ENCODE results near the gene BRD7. TPM values are rescaled to one million over a fixed set of nuclear protein-coding genes. Genes with fewer than 3 reads are reported as not detected.

BRD7 gene
- polyA plus RNA-seq, 4 donors = 109 to 149 (median 135) TPM

DNA sequence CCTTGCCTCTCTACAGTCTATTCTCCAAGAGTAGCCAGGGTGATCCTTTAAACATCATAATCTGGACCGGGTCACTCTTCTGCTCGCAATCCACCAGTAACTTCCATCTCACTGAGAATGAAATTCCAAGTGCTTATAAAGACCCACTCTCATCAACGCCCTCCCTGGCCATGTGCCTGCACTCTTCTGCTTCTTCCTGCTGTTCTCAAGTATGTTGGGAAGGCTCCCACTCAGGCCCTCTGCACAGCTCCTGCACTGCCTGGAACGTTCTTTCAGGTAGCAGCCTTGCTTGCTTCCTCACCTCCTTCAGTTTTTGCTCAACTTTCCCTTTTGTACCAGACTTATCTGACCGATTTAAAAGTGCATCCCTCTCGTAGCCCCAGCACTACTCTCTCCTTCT is 44.4 kb downstream of the BRD7 start:
- DNase-seq (ENCODE audit: low read depth in 4 of 4, low spot score in 3 of 4) = no peak

DNA sequence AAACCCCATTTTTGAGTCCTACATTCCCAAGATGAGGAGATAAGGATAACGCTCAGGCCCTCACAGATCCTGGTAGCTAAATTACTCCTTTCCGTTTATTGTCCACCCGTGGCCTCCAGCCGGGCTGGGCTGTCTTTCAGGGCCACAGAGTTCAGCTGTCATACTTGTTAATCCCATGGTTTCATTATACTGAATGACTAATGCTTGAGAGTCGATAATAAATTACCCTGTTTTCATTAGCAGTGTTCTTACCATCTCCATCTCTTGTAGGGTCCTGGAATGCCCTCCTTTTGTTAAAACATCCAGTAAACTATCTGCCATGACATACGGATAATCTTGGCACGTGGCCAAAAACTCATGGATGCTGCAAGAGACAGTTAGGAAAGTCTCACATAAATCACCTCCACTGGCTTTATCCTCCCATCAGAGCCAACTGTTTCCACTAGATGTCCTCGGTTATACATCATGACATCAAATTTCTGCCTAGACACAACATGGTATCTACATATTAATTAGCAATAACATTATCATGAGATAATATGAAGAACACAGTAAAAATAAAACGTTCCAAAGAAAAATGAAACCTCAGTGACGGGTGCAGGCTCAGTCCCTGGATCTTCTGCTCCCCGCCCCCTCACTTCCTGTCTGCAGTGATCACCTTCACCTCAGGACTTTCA is 45.3 kb downstream of the BRD7 start:
- DNase-seq (ENCODE audit: low read depth in 4 of 4, low spot score in 3 of 4) = no peak

DNA sequence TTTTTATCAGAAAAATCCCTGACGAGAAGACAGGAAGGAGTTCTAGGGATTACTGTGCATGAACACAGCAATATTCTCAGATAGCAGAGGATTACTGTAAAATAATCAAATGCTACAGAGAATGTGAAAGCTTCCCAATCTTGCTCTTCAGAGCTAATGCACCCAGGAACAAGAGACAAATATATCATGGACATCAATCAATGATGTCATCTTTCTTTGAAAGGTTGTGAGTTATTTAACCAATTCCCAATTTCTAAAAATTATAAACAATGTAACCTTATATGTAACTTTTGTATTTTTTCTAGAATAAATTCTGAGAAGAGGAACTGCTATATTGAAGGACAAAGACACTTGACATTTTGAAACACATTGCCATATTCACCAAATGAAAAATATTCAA is 46.5 kb downstream of the BRD7 start:
- no peak for DNase-seq (ENCODE audit: low read depth in 4 of 4, low spot score in 3 of 4)

DNA sequence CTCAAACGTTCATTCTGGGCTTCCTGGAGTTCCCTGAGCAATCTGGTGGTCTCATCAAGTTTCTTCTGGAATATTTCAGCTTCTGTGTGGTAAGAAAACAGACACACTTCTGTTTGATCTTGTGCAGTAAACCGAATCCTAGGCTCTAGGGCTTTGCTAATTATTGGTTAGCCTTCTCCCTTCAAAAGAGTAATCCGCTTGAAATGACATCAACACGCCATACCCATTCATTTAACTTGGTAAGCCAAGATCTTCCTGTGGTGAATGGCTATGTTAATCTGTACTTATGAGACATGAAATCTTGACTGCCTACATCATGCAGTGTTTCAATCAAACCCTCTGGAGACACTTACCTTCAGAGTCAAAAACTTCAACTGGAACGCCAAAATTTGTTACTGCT is 48.5 kb downstream of the BRD7 start:
- DNase-seq (ENCODE audit: low read depth in 4 of 4, low spot score in 3 of 4) = no peak

DNA sequence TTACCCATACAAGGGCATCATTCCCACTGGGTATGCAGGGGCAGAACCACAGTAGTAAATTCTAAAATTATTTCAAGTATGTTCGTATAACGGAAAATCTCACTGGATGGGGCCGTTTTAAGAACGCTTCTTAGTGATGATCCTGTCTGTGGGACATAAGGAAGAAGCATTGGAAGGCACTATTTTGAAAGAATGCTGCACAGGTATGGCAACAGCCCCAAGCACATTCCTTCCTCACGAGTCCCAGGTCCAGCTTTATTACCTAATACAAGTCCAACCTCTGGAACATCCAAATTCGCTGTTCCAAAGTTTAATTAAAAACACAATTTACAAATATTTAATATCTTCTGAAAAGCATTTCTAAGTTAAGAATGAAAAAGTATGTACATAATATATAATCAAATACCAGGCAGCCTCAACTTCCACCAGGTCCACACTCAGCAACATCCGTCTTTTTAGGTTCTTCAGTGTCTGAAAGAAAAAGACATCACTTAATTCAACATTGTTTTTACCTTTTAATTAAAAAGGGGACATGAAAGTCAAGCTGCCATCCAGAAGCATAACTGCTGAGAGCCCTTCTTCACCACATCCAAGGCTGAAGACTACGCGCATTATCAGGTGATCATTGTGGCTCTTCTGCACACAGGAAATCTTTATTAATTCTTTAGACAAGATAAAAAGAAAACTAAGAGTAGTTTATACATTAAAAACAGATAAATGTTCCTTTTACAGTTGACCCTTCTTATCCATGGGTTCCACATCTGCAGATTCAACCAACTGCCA is 49.8 kb downstream of the BRD7 start:
- no peak for DNase-seq (ENCODE audit: low read depth in 4 of 4, low spot score in 3 of 4)

DNA sequence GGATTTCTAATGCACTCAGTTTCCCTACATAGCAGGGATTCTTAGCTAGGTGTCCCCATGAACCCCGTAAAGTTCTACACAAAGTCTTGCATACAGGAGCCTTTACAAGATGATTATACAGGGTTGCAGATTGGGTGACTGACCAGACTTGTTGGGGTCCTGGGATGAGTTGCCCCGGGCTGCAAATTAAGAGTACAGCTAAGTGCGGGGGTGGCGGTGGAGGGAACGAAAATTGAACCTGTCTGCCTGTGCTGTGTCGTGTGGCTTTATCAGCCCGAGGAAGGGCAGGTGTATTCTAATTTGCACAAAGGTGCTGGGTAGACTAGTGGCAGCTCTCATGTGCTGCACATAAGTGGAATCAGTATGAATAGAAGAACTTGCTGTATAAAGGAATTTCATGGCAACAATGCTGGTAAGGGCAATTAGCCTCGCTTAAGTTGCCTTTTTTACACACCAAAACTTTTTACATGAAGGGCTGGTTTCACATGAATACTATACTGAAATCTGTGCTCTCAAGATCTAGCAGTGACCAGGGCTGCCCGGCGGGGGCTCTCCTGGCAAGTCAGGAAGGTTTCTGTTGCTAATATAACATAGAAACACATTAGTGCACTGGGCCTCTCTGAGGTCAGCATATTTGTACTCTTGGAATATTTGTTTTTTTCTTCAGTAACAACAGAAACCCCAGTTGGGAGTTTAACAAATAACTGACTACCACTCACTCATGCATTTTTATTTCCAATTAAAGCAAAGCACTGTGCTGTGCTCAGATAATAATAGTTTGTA is 51.7 kb downstream of the BRD7 start:
- no peak for DNase-seq (ENCODE audit: low read depth in 4 of 4, low spot score in 3 of 4)

DNA sequence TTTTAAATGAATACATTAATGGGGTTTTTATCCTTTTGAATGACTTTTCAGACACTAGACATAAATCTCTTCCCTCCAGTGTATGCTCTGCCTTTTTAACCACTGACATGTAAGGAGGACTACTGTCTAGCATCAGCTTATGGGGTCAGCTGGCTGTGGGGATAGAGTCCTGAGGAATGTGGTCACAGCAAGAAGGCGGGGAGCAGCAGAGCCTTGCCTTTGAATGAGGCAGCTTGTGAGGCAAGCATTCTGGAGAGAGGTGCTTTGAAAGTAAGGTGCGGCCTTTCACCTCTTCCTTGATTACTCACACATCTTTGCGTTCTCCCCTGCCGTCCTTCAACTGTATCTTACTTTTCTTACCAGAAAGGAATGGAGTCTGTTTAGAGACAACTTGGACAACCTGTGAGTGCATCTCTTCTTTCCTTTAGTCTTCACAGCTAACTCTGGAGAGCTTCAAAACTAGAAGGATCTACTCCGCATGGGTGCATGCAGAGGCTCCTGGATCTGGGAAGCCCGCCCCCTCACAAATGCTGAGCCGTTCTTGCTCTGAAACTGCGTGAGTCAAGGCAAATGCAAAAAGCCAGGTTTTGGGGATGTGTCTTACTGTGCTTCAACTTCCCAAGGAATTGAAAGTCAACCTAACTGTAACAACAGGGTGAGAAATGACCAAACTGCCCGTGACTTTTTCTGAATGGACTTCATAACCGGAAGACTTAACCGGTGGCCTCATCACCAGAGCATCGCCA is 52.5 kb downstream of the BRD7 start:
- no peak for DNase-seq (ENCODE audit: low read depth in 4 of 4, low spot score in 3 of 4)

DNA sequence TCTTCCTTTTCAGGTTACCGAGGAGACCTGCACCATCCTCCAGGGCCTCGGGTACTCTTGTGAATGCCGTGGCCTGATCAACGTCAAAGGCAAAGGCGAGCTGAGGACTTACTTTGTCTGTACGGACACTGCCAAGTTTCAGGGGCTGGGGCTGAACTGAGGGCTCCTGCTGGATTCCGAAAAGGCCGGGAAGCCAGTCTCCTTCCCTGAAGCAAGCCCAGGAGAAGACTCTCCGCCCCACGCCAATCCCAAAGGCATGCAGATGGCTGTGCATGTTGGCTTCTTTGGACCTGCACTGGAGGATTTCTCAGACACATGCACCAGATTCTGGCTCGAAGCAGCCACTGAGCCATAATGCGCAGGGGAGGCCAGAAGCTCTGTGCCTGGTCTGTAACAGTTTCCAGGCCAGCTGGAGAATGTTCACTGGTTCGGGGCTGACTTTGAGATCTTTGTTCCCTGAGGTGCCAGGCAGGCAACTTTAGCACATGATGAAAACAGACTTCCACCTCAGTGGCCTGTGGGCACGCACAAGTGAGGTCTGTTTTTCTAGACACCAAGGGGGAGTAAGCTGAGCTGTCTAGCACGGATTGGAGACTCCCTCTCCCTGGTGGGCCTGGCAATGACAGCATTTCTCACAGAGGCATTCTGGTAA is 53.3 kb downstream of the BRD7 start:
- no peak for DNase-seq (ENCODE audit: low read depth in 4 of 4, low spot score in 3 of 4)

DNA sequence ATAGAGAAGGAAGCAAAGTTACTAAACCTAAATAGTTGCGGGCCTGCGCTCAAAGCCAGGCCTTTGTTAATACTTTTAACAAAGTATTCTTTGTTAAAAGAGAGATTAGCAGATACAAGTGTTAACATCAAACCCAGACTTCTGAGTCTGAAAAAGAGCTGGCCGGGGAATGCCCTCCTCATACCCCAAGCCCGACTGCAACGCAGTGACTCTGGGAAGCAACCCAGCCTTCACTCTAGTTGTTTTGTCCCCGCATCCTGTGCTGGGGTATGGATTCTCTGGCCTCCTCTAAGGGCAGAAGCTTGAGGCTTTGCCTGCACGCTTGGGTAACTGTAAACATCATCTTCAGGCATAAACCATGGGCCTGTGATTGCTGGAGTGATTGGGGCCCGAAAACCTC is 54.1 kb downstream of the BRD7 start:
- DNase-seq (ENCODE audit: low read depth in 4 of 4, low spot score in 3 of 4) = no peak

DNA sequence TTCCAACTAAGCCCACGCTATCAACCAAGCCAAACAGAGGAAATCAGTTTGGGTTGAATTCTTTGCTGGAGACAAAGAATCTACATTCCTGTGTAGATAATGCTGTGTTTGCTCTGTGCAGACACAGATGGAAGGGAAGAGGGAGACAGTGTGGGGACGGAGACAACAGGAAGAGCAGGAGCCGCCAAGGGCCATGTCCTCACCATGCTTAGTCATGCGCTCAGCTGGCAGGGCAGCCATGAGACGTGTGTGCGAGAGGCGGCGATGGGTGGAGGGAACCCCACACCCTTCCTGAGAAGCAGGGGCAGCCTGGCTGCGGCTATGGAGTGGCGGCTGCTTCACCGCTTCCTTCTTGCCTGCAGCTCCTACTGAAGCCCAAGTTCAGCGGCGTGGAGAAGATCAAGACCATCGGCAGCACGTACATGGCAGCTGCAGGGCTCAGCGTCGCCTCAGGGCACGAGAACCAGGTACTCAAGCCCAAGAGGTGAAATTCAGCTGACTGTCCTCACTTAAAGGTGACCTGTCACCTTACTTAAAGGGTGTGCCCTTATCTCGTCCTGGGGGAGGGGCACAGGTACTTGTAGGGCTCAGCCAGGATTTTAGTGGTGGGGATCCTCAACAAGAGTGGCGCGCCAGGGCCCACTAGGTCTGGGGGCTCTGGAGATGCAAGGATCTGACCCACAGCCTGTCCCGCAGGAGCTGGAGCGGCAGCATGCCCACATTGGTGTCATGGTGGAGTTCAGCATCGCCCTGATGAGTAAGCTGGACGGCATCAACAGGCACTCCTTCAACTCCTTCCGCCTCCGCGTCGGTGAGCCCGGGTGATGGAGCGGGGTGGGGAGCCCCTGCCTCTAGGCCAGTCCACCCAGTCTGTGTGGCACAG is 55.0 kb downstream of the BRD7 start:
- no peak for DNase-seq (ENCODE audit: low read depth in 4 of 4, low spot score in 3 of 4)

DNA sequence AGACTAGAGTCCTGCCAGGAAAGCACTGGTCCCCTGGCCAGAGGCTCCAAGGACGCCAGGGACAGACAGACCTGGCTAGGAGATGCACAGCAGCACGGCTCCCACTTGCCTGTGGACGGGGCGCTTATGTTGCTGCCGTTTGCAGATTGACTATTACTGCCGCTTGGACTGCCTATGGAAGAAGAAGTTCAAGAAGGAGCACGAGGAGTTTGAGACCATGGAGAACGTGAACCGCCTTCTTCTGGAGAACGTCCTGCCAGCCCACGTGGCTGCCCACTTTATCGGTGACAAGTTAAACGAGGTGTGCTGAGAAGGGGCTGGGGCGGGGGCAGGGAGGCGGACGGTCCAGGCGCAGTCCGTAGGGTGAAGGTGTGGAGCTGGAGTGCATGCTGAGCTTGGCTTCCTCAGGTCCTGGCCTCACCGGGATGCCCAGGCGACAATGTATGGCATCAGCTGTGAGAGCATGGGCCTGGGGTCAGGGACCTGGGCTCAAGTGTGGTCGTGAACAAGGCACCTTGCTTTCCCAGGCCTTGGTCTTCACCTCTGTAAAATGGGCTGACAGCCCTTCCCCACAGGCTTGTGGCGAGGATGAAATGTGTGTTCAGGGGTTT is 56.8 kb downstream of the BRD7 start:
- DNase-seq (ENCODE audit: low read depth in 4 of 4, low spot score in 3 of 4) = no peak

DNA sequence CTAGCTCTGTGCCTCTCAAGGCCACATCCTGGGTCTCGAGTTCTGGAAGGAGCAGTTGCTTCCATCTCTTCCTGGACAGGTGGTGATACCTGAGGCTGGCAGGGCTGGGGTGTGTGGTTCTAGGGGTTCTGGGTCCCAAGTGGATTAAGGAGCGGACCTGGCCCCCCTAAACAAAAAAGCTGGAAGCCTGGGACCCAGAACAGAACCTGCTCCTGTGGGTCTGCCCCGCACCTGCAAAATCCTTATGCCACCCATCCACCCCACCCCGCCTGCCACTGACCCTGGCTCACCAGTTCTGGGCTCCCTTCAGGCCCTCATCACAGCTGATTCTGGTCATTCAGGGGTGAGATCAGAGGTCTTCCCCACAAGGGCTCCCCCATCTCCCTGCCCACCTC is 57.7 kb downstream of the BRD7 start:
- DNase-seq (ENCODE audit: low read depth in 4 of 4, low spot score in 3 of 4) = no peak

DNA sequence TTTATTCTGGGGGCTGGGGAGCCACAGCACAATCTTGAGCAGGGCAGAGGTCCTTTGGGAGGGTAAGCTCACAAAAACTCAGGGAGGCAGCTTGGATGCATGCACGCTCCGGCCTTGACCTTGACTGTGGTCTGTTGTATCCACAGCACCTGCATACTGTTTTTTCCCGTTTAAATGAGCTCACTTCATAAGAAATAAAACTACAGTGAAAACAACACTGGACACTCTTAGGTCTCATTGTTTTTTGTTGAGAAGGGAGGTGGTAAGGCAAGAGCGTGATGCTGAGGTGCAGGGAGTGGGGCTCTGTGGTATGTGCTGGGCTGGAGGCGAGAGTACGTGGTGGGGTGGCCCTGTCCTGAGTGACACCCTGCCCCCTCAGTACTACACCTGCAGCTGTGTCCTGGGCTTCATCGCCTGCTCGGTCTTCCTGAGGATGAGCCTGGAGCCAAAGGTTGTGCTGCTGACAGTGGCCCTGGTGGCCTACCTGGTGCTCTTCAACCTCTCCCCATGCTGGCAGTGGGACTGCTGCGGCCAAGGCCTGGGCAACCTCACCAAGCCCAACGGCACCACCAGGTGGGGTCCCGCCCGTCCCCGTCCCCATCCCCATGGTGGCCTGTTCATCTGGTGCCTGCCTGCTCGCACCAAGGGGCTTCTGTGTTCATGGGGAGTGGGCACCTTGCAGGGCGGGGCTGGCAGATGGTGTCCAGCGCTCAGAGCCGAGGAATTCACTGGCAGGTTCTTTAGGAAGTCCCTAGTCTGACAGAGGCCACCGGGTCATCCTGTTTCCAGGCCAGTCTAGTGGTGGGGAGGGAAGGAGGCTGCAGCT is 58.3 kb downstream of the BRD7 start:
- no peak for DNase-seq (ENCODE audit: low read depth in 4 of 4, low spot score in 3 of 4)

DNA sequence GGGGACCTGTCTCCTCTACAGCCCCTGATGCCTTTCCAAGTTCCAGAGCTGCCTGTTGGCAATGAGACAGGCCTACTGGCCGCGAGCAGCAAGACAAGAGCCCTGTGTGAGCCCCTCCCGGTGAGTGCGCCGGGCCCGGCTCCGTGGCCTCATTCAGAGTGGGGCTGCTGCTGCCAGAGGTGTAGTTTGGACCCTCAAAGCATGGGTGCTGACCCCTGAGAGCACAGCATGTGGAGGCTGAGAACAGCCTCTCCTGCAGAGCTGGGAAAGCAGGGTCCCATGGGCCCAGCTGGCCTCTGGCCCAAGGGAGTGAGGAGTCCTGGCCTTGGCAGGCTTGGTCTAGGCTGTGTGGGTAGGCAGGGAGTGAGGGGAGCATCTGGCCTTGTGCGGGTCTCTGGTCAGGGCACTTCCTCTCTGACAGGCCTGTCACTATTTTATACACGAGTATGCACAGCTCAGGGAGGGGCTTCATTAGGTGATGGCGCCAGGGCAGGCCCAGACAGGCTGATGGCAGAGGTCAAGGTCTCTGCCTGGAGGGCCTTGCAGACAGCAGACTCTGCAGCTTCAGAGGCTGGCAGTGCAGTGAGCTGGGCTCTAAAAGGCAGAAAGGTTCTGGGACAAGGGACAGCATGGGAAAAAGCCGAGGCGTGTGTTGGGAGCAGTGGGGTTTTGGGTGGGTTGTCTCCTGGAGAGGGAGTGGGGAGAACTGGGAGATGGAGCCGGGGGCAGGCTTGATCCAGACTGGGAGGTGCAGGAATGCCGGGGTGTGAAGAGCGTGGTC is 59.1 kb downstream of the BRD7 start:
- no peak for DNase-seq (ENCODE audit: low read depth in 4 of 4, low spot score in 3 of 4)

DNA sequence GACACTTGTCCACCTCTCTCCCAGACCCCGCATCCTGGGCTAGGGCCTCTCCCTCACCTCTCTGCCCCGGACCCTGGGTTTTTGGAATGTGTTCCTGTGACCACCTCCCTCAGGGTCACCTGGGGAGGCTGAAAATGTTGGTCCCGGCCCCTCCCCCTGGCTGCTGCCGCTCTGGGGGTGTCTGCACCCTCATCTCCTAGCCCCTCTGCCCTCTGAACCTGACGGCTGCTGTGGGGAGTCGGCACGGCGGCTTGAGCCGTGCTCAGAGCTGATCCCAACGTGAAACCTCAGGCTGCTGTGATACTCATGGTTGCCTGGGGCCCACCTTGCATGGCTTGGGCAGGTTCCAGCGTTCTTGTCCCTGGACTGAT is 59.6 kb downstream of the BRD7 start:
- no peak for DNase-seq (ENCODE audit: low read depth in 4 of 4, low spot score in 3 of 4)

DNA sequence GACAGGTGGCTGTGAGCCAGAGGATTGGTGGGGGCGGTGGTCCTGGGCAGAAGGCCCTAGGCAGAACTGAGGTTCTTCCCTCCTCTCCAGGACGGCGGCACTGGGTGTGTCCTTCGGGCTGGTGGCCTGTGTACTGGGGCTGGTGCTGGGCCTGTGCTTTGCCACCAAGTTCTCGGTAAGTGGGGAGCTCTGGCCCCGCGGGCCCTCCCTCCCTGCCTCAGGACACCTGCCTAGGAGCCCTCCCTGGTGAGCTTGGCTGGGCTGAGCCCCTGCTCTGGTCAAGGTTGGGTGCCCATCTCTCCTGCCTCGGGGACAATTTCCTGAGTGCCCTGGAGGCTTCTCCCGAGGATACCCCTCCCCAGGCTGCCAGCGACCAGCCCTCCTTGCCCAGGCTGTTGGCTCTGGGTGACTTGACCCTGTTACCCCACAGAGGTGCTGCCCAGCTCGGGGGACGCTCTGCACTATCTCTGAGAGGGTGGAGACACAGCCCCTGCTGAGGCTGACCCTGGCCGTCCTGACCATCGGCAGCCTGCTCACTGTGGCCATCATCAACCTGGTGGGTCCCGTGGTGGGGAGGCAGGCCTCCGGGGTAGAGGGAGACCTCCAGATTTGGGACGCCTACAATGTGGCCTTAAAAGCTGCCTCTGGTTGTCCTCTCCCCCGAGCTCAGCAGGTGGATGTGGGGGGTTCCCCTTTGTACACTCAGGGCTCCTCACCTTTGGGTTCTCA is 60.4 kb downstream of the BRD7 start:
- DNase-seq (ENCODE audit: low read depth in 4 of 4, low spot score in 3 of 4) = no peak

DNA sequence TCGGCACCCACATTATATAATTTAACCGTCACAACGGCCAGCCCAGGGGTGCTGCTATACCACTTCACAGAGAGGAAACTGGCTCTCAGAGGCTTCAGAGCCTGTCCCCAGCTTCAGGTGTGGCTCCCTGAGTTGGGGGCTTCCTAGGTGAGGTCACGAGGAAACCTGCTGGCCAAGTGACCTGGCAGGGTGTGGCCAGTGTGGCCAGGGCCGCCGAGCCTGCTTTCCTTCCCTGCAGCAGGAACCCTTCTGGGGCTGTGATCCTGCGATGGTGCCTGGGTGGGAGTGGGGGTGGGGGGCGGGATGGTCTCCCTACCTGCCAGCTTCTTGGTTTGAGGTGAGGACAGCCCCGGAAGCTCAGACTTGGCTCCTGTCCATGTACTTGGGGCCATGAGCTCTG is 62.5 kb downstream of the BRD7 start:
- no peak for DNase-seq (ENCODE audit: low read depth in 4 of 4, low spot score in 3 of 4)

Data from right renal pelvis (tissue), 4 donors.